Right lobe of liver (tissue), 4 donors: ENCODE measurements around the gene TTC39C.

Source experiments
- CTCF ChIP-seq, 4 donors: fragments of 200-600 bp in 3 of 4; fragments of 450-650 bp in 1 of 4; IDR thresholded peaks; one replicate each; pipeline versions ENCODE4 v1.5.1 to v1.8.0; 2016 to 2022; ENCODE audit warnings: antibody characterized with exemption in 4 of 4, mild to moderate bottlenecking in 2 of 4
- POLR2A ChIP-seq: fragments of 450-650 bp; IDR thresholded peaks from one replicate; pipeline ENCODE4 v1.6.1; 2017; ENCODE audit warnings: antibody characterized with exemption, mild to moderate bottlenecking
- donor health status: DM: no; HTN: no; CAD: no.
- donor health status: DM: no; HTN: no; CAD: no.
- donor health status: DM: no; HTN: yes; CAD: no.

DNA sequence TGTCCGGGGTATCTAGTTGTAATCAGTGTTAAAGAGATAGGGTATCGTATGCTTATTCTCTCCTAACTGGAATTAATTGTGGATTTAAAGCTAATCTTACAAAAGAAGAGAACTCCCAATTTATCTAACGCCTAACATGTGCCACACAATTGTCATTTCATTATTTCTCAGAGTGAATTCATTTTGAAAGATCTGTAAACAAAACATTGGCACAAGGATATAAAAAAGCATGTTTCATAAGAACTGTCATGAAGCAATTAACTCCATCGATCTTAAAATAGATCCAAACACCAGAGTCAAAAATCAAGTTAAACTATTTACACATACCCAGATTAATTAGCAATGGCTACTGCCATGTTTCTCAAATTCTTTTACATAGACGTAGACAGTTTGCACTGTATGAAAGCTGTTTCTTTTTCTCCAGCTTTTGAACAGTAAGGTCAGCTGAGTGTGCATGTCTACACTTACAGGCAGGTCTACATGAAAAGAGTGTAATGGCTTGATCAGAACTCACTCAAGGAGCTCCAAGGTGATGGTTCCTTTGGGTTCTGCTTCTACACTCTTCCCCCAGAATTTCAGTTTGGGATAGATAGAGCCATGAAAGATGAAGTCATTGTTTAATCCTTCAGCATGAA is 163.1 kb downstream of the TTC39C start:
- TF ChIP-seq CTCF (IDR thresholded peaks at IDR 0.05) (no peak), POLR2A (no peak)
